ENCODE data around the gene RPS6KA1. TPM values are rescaled to one million over a fixed set of nuclear protein-coding genes. Genes with fewer than 3 reads are reported as not detected.

RPS6KA1 gene
- total RNA-seq, 4 donors from 2014 or later, result 34.1 to 72.6 (median 38.2) TPM

DNA sequence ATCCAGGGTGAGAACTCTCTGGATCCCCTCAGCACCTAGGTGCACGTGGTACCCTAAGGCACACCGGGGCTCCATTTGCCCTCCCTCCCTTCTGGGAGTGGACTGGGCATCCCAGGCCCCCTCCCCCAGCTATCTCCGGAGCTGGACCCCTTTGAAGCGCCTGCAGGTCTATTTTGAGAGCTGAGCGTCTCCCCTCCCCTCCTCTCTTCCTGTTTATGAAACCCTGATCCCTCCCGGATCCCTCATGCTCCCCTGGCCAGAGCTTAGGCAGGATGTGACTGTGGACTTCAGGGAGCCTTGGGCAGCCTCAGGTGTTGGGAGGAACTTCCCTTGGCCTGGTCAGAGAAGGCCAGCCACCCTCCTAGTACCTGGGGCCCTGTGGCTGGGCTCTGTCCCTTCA lies 10.2 kb downstream of the RPS6KA1 start:
- WGBS, 2 donors, result 36 to 61% methylated on average over 6 of the region's 6 CpGs
- no peak for TF ChIP-seq POLR2A (IDR thresholded peaks at IDR 0.05)
- no peak for TF ChIP-seq CTCF (IDR thresholded peaks at IDR 0.05)

DNA sequence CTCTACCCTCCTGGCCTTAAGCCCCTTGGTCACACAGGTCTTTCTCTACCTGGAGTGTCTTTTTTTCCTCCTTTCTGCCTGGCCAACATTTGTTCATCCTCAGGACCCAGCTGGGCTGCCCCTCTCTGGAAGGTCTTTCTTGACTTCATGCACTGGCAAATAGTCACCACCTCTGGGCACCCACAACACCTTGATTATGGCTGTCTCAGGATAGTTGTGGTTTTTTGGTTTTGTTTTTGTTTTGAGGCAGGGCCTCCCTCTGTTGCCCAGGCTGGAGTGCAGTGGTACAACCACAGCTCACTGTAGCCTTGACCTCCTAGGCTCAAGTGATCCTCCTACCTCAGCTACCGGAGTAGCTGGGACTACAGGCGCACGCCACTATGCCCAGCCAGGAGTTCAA lies 10.8 kb downstream of the RPS6KA1 start:
- no peak overlapping the region for H3K4me3 ChIP-seq (ENCODE audit: low read depth, poor library complexity, severe bottlenecking)
- WGBS, 2 donors, result 93 to 95% methylated on average over 3 of the region's 3 CpGs
- intact Hi-C loops (cut with DNase I; ENCODE audit: low total_unique reads), result no loop called here
- no peak for DNase-seq (ENCODE audit: low spot score in 2 of 2)
- no peak for TF ChIP-seq CTCF (IDR thresholded peaks at IDR 0.05)
- TF ChIP-seq POLR2A (IDR thresholded peaks at IDR 0.05), result no peak

More for the DNA sequence above, 10.2 kb downstream of the RPS6KA1 start:
- intact Hi-C loops (cut with DNase I; ENCODE audit: low total_unique reads), result no loop called here
- H3K4me3 ChIP-seq (ENCODE audit: low read depth, poor library complexity, severe bottlenecking), result no peak overlapping the region
- DNase-seq (ENCODE audit: low spot score in 2 of 2), result no peak

- H3K4me3 ChIP-seq (ENCODE audit: low read depth, poor library complexity, severe bottlenecking), result no peak overlapping the region
- 81 to 86% methylated on average over 5 to 7 of the region's 7 CpGs for WGBS, 2 donors
These were observed 11.9 kb downstream of the RPS6KA1 start for GRCh38 chr1:26541431-26541815.

GRCh38 chr1:26541816-26542711 lies 12.5 kb downstream of the RPS6KA1 start:
- intact Hi-C loops (cut with DNase I; ENCODE audit: low total_unique reads), result no loop called here
- 37 to 39% methylated on average over 15 to 18 of the region's 18 CpGs for WGBS, 2 donors
- TF ChIP-seq POLR2A (IDR thresholded peaks at IDR 0.05) (no peak), CTCF (IDR thresholded peaks at IDR 0.05) (no peak)
- no peak overlapping the region for H3K4me3 ChIP-seq (ENCODE audit: low read depth, poor library complexity, severe bottlenecking)
- DNase-seq (ENCODE audit: low spot score in 2 of 2), result peak; percentile 73 to 93

More at GRCh38 chr1:26541431-26541815, 11.9 kb downstream of the RPS6KA1 start:
- no peak for DNase-seq (ENCODE audit: low spot score in 2 of 2)
- no peak for TF ChIP-seq POLR2A (IDR thresholded peaks at IDR 0.05)
- TF ChIP-seq CTCF (IDR thresholded peaks at IDR 0.05), result no peak
- intact Hi-C loops (cut with DNase I; ENCODE audit: low total_unique reads), result no loop called here

GRCh38 chr1:26542771-26543451 lies 13.3 kb downstream of the RPS6KA1 start:
- TF ChIP-seq CTCF (IDR thresholded peaks at IDR 0.05) (no peak), POLR2A (IDR thresholded peaks at IDR 0.05) (no peak)
- 78 to 92% methylated on average over 9 of the region's 9 CpGs for WGBS, 2 donors
- no peak for DNase-seq (ENCODE audit: low spot score in 2 of 2)
- intact Hi-C loops (cut with DNase I; ENCODE audit: low total_unique reads), result no loop called here
- no peak overlapping the region for H3K4me3 ChIP-seq (ENCODE audit: low read depth, poor library complexity, severe bottlenecking)
